Stimulated activated CD8-positive, alpha-beta memory T cell treated with anti-CD3 and anti-CD28 coated beads, Interleukin-12 subunit alpha, Interleukin-12 subunit beta, amount 100 ng/mL, for 1 hour (primary cell): ENCODE data around the gene NFIC.

Experiments used
- DNase-seq: peaks from one replicate; pipeline ENCODE4 v3.0.0-alpha.2; 2020; ENCODE audit warnings: low read depth

NFIC gene

GRCh38 chr19:3470500-3471128, 104.2 kb downstream of the NFIC start:
- no peak for DNase-seq

GRCh38 chr19:3471954-3472655, 105.7 kb downstream of the NFIC start:
- DNase-seq = no peak

- no peak for DNase-seq
Measured at GRCh38 chr19:3474010-3474409, 107.6 kb downstream of the NFIC start.

GRCh38 chr19:3474614-3475013, 108.2 kb downstream of the NFIC start:
- DNase-seq = no peak

DNA sequence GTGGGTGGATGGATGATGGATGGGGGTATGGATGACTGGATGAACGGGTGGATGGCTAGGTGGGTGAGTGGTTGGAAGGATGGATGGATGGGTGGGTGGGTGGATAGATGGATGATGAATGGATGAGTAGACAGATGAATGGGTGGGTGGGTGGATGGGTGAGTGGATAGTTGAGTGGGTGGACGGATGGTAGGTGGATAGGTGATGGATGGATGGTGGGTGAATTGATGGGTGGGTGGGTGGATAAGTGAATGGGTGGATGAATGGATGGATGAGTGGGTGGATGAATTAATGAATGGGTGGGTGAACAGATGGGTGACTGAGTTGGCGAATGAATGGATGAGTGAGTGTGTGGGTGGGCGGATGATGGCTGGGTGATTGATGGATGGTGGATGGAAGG, 109.1 kb downstream of the NFIC start:
- DNase-seq = no peak

DNA sequence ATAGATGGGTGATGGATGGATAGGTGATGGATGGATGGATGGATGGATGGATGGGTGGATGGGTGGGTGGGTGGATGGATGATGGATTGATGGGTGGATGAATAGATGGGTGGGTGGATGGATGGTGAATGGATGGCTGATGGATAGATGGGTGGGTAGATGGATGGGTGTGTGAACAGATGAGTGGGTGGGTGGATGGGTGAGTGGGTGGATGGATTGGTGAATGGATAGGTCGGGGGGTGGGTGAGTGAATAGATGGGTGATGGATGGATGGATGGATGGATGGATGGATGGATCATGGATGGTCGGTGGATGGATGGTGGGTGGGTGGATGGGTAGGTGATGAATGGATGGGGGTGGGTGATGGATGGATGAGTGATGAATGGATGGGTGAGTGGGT, 110.4 kb downstream of the NFIC start:
- DNase-seq = no peak

DNA sequence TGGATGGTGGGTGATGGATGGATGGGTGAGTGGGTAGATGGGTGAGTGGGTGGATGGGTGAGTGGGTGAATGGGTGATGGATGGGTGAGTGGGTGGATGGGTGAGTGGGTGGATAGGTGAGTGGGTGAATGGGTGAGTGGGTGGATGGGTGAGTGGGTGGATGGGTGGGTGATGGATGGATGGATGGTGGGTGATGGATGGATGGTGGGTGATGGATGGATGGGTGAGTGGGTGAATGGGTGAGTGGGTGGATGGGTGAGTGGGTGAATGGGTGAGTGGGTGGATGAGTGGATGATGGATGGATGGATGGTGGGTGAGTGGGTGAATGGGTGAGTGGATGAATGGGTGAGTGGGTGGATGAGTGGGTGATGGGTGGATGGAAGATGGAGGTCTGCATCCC, 111.1 kb downstream of the NFIC start:
- no peak for DNase-seq

DNA sequence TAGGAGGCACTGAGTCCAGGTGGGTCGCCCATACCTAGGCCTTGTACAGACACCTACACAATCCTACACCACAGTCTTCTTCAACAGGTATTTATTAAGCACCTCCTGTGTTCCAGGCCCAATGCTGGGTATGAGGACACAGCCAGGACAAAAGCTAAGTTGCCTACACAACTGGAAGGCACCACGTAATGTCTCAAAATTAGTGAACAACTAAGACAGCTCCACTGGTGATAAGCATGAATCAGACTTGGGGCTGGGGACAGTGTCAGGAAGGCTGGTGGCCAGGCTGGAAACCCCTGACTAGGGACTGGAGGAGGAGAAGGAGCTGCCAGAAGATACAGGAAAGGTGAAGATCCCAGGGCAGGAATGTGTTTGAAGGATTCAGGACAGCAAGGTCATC, 111.6 kb downstream of the NFIC start:
- DNase-seq = no peak

DNA sequence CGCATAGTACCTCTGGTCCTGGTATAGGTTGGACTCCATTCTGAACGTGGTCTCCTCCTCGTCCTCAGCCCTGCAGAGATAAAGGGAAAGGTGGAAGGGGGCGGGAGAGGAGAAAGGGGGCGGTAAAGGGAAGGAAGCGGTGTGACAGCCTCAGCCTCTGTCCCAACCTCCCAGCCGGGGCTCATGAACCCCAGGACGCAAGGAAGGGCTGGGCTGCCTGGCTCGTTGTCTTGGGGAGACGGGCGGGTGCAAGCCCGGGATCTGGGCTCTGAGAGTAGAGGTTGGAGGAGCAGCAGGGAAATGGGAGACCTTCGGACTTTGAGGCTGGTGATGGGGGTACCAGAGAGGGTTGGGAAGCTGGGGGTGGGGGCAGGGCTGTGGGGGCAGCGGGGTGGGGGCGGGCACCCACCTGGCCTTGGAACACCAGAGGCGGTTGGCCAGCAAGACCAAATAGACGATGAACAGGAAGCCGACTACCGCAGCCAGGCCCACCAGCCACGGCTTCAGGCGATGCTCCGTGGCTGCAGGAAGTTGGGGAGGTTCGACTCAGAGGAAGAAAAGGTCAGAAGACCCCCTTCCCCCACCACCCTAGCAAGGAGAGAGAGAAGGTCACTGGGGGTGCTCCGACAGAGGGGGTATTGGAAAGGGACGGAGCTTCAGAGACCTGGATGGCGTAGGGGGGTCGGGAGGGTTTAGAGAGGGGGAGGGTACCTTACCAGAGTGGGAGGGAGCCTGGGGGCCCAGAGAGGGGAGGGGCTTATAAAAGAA, 112.2 kb downstream of the NFIC start:
- DNase-seq = no peak

DNA sequence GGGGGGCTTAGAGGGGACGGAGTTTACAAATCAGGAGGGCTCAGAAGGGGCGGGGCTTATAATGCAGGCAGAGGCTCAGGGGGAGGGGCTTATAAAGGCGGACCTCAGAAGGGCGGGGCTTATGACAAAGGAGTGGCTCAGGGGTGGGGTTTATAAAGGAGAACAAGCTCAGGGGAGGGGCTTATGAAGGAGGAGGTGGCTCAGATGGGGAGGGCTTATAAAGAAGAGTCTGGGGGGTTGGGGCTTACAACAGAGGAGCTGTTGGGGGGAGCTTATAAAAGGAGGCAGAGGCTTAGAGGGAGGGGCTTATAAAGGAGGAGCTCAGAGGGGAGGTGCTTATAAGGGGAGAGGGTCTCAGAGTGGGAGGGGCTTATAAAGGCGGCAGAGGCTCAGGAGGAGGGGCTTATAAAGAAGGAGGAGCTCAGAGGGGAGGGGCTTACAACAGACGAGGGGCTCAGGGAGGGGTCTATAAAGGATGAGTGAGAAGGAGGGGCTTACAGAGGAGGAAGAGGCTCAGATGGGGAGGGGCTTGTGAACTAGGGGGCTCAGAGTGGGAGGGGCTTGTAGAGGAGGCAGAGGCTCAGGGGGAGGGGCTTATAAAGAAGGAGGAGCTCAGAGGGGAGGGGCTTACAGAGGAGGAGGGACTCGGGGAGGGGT, 112.9 kb downstream of the NFIC start:
- DNase-seq = no peak

DNA sequence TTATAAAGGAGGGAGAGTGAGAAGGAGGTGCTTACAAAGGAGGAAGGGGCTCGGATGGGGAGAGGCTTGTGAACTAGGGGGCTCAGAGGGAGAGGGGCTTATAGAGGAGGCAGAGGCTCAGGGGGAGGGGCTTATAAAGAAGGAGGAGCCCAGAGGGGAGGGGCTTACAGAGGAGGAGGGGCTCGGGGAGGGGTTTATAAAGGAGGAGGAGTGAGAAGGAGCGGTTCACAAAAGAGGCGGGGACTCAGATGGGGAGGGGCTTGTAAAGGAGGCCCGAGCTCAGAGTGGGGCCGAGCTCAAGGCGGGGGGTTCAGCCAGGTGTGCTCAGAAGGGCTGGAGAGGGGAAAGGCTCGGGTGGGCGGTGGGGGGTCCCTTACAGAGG, 113.4 kb downstream of the NFIC start:
- DNase-seq = no peak

GRCh38 chr19:3480383-3481091, 114.2 kb downstream of the NFIC start, which contains the start of gene SMIM24:
Gene SMIM24, minus strand, starts transcription at chr19:3480525. Its CDS starts 62 bp downstream, at chr19:3480463.
- DNase-seq = no peak

- no peak for DNase-seq
Measured at GRCh38 chr19:3481241-3482090, 115.1 kb downstream of the NFIC start.

DNA sequence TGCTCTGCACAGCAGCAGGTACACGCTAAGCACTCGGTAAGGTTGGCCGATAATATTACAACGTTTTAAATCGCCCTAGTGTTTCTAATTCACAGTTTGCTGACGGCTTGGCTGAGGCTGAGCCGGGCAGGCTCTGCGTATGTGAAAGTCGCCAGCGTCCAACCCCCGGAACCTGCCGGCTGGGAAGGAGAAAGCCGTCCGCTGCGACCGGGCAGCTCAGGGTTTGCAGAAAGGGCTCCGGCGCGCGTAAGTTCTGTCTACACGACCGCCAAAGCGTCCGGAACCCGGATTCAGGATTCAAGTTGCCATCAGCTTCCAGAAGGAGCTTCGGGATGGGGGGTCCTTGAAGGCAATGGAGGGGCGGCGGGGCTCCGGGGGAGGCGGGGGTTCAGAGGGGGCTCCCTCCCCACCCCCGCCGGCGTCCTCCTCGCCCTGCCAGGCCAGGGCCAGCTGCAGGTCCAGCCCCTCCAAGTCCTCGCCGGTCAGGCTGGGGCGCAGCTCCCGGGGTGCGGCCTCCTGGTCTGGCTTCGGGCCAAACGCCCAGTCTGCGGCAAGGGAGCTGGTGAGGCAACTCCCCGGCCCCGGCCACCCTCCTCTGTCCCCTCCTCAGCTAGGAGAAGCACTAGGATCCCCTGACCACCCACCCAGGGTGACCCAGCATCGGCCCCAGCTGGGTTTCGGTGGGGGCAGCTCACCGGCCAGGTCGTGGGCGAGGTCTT, 116.3 kb downstream of the NFIC start:
- no peak for DNase-seq

- DNase-seq = no peak
Measured at GRCh38 chr19:3483226-3483628, 116.8 kb downstream of the NFIC start, which contains the start of gene SMIM44. Gene SMIM44, minus strand, starts transcription at chr19:3483441. Its CDS starts 38 bp downstream, at chr19:3483403.

GRCh38 chr19:3491396-3492119, 125.2 kb downstream of the NFIC start:
- no peak for DNase-seq

GRCh38 chr19:3492131-3492839, 125.9 kb downstream of the NFIC start:
- no peak for DNase-seq

DNA sequence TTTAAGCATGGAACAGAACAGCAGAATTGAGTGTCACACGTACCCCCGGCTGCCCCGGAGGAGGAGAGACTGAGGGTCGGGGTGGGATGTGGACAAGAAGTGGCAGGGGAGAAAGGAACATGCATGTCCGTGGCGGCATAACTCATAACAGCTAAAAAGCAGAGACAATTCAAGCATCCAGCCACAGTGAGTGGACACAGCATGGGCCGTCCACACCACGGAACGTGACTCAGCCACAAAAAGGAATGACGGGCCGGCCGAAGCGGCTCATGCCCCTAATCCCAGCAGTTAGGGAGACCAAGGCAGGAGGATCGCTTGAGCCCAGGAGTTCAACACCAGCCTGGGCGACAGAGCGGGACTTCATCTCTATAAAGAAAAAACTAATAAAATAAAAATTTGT, 126.5 kb downstream of the NFIC start:
- no peak for DNase-seq

DNA sequence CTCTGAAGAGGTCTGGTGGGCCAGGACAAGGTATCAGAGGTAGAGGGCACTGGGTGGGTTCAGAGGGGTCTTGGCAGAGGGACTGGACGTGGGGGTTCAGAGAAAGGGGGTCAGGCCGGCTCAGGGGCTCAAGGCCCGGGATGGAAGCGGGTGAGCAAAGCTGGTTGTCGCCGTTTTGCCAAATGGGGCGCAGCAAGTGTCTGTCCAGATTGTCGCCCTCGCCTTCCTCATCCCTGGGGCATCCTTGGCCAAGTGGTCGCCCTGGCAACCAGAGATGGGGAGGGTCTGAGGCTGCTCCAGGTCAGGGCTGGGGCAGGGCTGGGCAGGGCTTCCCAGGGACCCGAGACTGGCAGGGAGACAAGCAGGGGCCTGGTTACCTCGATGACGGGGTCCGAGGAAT, 127.3 kb downstream of the NFIC start:
- DNase-seq = no peak
